OCI-LY7 (cell line): Measurements from ENCODE around the gene WRNIP1. TPM values are rescaled to one million over a fixed set of nuclear protein-coding genes. Genes with fewer than 3 reads are reported as not detected.

Experiments
- BruUV-seq: library from RNA; stranded (reverse); fragments of 400-500 nt; replicated peaks from 2 replicates; lab custom pipeline; 2021; lab: Mats Ljungman, UMichigan
- CTCF ChIA-PET: fragments of 300-600 bp; sonication (Branson Sonifier 250); formaldehyde crosslinking; loops from one replicate; lab custom pipeline; 2022; ENCODE audit warnings: antibody characterized with exemption; ENCODE audit not compliant: unreplicated experiment; lab: Charles Lee
- POLR2A ChIA-PET: fragments of 300-600 bp; sonication (Branson Sonifier 250); formaldehyde crosslinking; loops from one replicate; lab custom pipeline; 2022; ENCODE audit warnings: antibody characterized with exemption; lab: Charles Lee
- DNase-seq: peaks from one replicate; pipeline ENCODE4 v3.0.0-alpha.2; 2015; ENCODE audit warnings: low spot score
- H2AFZ ChIP-seq: fragments of 200-600 bp; sonication (generic), shearing (Covaris generic); 2 replicates; pipeline ENCODE4 v1.6.1; 2014; ENCODE audit warnings: mild to moderate bottlenecking, antibody characterized with exemption, low read length, moderate library complexity
- H3K27ac ChIP-seq: fragments of 200-600 bp; sonication (generic); 2 replicates; pipeline ENCODE4 v1.5.1; 2014; ENCODE audit warnings: mixed run types, low read depth, mild to moderate bottlenecking, moderate library complexity, low read length, inconsistent platforms; ENCODE audit not compliant: poor library complexity, severe bottlenecking
- H3K36me3 ChIP-seq: fragments of 200-600 bp; sonication (generic); 2 replicates; pipeline ENCODE4 v1.6.1; 2014; ENCODE audit warnings: mild to moderate bottlenecking, antibody characterized with exemption, low read length, moderate library complexity, mixed read lengths; ENCODE audit not compliant: insufficient read depth
- H3K4me1 ChIP-seq: fragments of 200-600 bp; sonication (generic); 2 replicates; pipeline ENCODE4 v1.5.1; 2014; ENCODE audit warnings: mild to moderate bottlenecking, low read length; ENCODE audit not compliant: insufficient read depth, poor library complexity, severe bottlenecking
- H3K4me2 ChIP-seq: fragments of 200-600 bp; sonication (generic); 2 replicates; pipeline ENCODE4 v1.6.1; 2014; ENCODE audit warnings: mild to moderate bottlenecking, low read length
- H3K4me3 ChIP-seq: fragments of 200-600 bp; sonication (generic); 2 replicates; pipeline ENCODE4 v1.5.1; 2014; ENCODE audit warnings: mild to moderate bottlenecking, low read depth, low read length; ENCODE audit not compliant: poor library complexity, severe bottlenecking
- H3K79me2 ChIP-seq: fragments of 200-600 bp; sonication (generic); 2 replicates; pipeline ENCODE4 v1.6.1; 2016; ENCODE audit warnings: low read depth, mild to moderate bottlenecking, low read length, moderate library complexity, mixed read lengths; ENCODE audit not compliant: insufficient read depth
- H3K9me2 ChIP-seq: fragments of 200-600 bp; sonication (generic); 2 replicates; pipeline ENCODE4 v1.6.1; 2016; ENCODE audit warnings: mild to moderate bottlenecking, low read length, mixed read lengths; ENCODE audit not compliant: insufficient read depth
- H3K9me3 ChIP-seq: fragments of 200-600 bp; sonication (generic); 2 replicates; pipeline ENCODE4 v1.6.1; 2014; ENCODE audit warnings: mild to moderate bottlenecking, mixed run types, low read length, mixed read lengths
- H4K20me1 ChIP-seq: fragments of 200-600 bp; sonication (generic); 2 replicates; pipeline ENCODE4 v1.6.1; 2014; ENCODE audit warnings: mild to moderate bottlenecking, antibody characterized with exemption, low read length, moderate library complexity, mixed read lengths; ENCODE audit not compliant: insufficient read depth
- CTCF ChIP-seq: fragments of 200-600 bp; sonication (generic); conservative IDR thresholded peaks from 2 replicates; pipeline ENCODE4 v1.5.1; 2014; ENCODE audit warnings: mild to moderate bottlenecking, antibody characterized with exemption, low read length, moderate library complexity, mixed read lengths
- EZH2phosphoT487 ChIP-seq: fragments of 200-600 bp; sonication (generic); IDR thresholded peaks from 2 replicates; pipeline ENCODE4 v1.6.1; 2018; ENCODE audit warnings: low read depth, borderline replicate concordance, mild to moderate bottlenecking, mixed run types, antibody characterized with exemption, low read length, moderate library complexity, mixed read lengths
- intact Hi-C: fragments of 100-400 bp; cut with micrococcal nuclease; formaldehyde crosslinking; loops from one replicate; pipeline ENCODE4 v1.10.0; 2022; ENCODE audit not compliant: unreplicated experiment
- total RNA-seq, 2 experiments: library from RNA; depleted of rRNA in 1 of 2; stranded (reverse); fragments of >200 nt in 1 of 2; shearing (Covaris generic) in 1 of 2; gene quantifications; 2 replicates each; pipeline ENCODE4 v1.2.3, GENCODE V29; 2014 to 2022

WRNIP1 gene
- total RNA-seq, 2 experiments from 2014 or later = 43.8 to 54.2 TPM

- TF ChIP-seq CTCF = no peak
- TF ChIP-seq EZH2phosphoT487 = no peak
- H3K9me3 ChIP-seq = no peaks in the 10 kb centered on the region
- H3K4me3 ChIP-seq = peak overlapping the region; percentile 91
- peaks cover 54% of the 10 kb centered on the region for H3K79me2 ChIP-seq
- H3K27ac ChIP-seq = peak overlapping the region; percentile 73
- intact Hi-C loops = loop anchor here (2.0 to 10.0 kb wide), 6 partner anchors 77 to 1371 kb away; partner anchors contain the start of genes ECI2 and RIPK1
- BruUV-seq = no TSS peak
- peaks cover 30% of the 10 kb centered on the region for H4K20me1 ChIP-seq
- DNase-seq = peak; percentile 66
- peak overlapping the region; percentile 62 for H2AFZ ChIP-seq
- ChIA-PET POLR2A (interaction anchor here (0.6 to 1.3 kb wide), 4 partner anchors 17 to 186 kb away, joined by 3 to 6 read pairs (median 4); no protein-coding TSS in a partner anchor), CTCF (no interaction called here)
- peaks cover 33% of the 10 kb centered on the region for H3K36me3 ChIP-seq
- H3K4me1 ChIP-seq = peaks cover 26% of the 10 kb centered on the region
- no peaks in the 10 kb centered on the region for H3K9me2 ChIP-seq
- peak overlapping the region; percentile 92 for H3K4me2 ChIP-seq
These were observed 938 bp downstream of the WRNIP1 start for GRCh38 chr6:2765896-2766766.

DNA sequence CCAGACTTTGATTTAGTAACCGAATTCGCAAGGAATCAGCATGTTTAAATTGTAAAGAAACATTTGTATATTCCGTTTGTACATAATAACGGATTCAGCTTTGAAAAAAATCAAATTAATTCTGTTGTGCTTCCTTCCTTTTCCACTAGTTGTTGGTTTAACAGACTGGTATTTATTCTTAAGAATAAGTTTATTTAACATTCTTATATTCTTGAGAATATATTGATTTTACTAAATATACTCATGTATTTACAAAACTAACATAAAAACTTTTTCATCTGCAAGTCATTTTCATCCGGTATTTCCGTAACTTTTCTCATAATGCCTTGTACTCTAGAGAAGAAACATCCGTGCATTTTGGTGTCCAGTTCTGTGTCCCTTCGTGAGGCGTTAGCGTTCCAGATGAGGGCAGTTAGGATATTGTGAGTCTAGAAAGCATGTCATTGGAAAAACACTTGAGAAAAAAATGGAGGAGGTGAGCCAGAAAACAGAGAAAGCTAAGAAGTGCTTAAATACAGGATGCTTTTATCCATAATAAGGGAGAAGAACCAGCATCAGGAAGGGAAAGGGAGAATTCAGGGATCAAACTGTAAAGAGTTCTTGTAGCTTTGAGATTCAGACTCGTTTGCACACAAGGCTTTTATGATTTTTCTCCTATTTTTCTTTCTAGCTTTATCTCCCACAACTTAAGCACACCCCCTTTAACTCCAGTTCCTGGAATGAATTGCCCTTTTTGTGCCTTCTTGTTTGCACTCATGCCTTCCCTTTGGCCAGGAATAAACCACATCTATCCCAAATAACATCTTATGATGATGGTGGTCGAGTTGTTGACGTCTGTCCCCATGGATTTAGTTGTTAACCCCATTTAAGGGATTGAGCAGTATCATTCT is 1.8 kb downstream of the WRNIP1 start:
- intact Hi-C loops = loop anchor here (5.0 to 10.0 kb wide), 4 partner anchors 145 to 1370 kb away; partner anchors contain the start of gene ECI2
- peaks cover 42% of the 10 kb centered on the region for H3K36me3 ChIP-seq
- POLR2A ChIA-PET = interaction anchor here (0.5 to 1.3 kb wide), 6 partner anchors 17 to 437 kb away, joined by 3 to 6 read pairs (median 4); no protein-coding TSS in a partner anchor

More for the DNA sequence above, 1.8 kb downstream of the WRNIP1 start:
- no peak for TF ChIP-seq EZH2phosphoT487
- TF ChIP-seq CTCF = 0 out of 2 replicates have a peak, but pooled peaks have one; percentile 38
- no peak for DNase-seq
- H4K20me1 ChIP-seq = peaks cover 36% of the 10 kb centered on the region
- peak overlapping the region; percentile 91 for H3K4me3 ChIP-seq
- H3K27ac ChIP-seq = peak overlapping the region; percentile 73
- H3K9me2 ChIP-seq = no peaks in the 10 kb centered on the region
- peaks cover 26% of the 10 kb centered on the region for H3K4me1 ChIP-seq
- peak overlapping the region; percentile 92 for H3K4me2 ChIP-seq
- TSS peak; percentile 42 for BruUV-seq
- CTCF ChIA-PET = no interaction called here
- no peak overlapping the region for H2AFZ ChIP-seq
- H3K79me2 ChIP-seq = peaks cover 63% of the 10 kb centered on the region
- H3K9me3 ChIP-seq = no peaks in the 10 kb centered on the region
